Lower leg skin (tissue), 3 donors: ENCODE results near the gene DDX54.

ENCODE experiments used
- CTCF ChIP-seq, 3 donors: fragments of 450-650 bp; IDR thresholded peaks; one replicate each; pipeline ENCODE4 v1.5.1; 2016; ENCODE audit warnings: antibody characterized with exemption in 3 of 3, mild to moderate bottlenecking in 3 of 3, moderate library complexity in 2 of 3
- POLR2A ChIP-seq, 2 donors: fragments of 450-650 bp; IDR thresholded peaks; one replicate each; pipeline ENCODE4 v1.6.1; 2016 to 2017; ENCODE audit warnings: antibody characterized with exemption in 2 of 2, mild to moderate bottlenecking in 1 of 2, moderate library complexity in 1 of 2

GRCh38 chr12:113216027-113216426 is 30.7 kb upstream of the DDX54 start:
- TF ChIP-seq CTCF (IDR thresholded peaks at IDR 0.05) = no peak
- no peak for TF ChIP-seq POLR2A (IDR thresholded peaks at IDR 0.05)
